ENCODE measurements around the gene CPVL. TPM values are rescaled to one million over a fixed set of nuclear protein-coding genes. Genes with fewer than 3 reads are reported as not detected.

CPVL gene
- total RNA-seq, 2 experiments from 2014 or later = not detected

DNA sequence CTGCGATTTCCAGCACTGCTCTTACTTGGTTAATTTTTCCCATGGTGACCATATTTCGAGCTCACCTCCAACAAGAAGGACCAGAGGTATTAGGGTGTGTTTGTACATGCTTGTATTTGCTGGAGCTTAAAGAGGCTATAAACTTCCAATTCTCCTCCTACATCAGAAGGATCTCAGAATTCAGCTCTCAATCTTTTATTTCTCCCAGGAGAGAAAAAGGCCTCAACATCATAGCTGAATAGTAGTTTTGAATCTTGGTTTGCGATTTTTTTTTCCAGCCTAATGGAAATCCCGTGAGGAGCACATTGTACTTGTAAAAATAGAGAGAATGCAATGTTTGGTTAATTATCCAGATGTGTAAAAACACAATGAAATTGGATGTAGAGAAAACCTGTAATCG is 69.7 kb downstream of the CPVL start:
- POLR2A ChIA-PET = interaction anchor here (0.6 to 1.3 kb wide), 2 partner anchors 10 to 786 kb away, joined by 4 to 5 read pairs; no protein-coding TSS in a partner anchor
- TF ChIP-seq CTCF (conservative IDR thresholded peaks at IDR 0.05; ENCODE audit: low read length) = no peak
- Histone ChIP-seq H3K36me3 (ENCODE audit: insufficient read depth, low read length) (no peaks in the 10 kb centered on the region), H3K79me2 (ENCODE audit: insufficient read depth, low read depth, low read length) (no peaks in the 10 kb centered on the region), H3K9me2 (ENCODE audit: insufficient read depth, low read length) (no peaks in the 10 kb centered on the region), H3K9me3 (ENCODE audit: low read length) (no peaks in the 10 kb centered on the region), H3K4me3 (ENCODE audit: low read depth, low read length, poor library complexity, severe bottlenecking) (no peak overlapping the region), H4K20me1 (ENCODE audit: insufficient read depth, low read length) (no peaks in the 10 kb centered on the region), H2AFZ (ENCODE audit: low read length) (no peak overlapping the region), H3K27ac (ENCODE audit: low read depth, low read length, poor library complexity, severe bottlenecking) (no peak overlapping the region), H3K4me2 (ENCODE audit: low read length) (no peak overlapping the region), H3K4me1 (ENCODE audit: insufficient read depth, low read length, poor library complexity, severe bottlenecking) (no peaks in the 10 kb centered on the region)
- CTCF ChIA-PET (ENCODE audit: unreplicated experiment) = no interaction called here
- no TSS peak for BruUV-seq (replicated peaks)
- DNase-seq (ENCODE audit: low spot score) = no peak
- intact Hi-C loops (cut with micrococcal nuclease; ENCODE audit: unreplicated experiment) = no loop called here

GRCh38 chr7:29075606-29076005 is 70.7 kb downstream of the CPVL start:
- Histone ChIP-seq H3K4me2 (ENCODE audit: low read length) (no peak overlapping the region), H3K27ac (ENCODE audit: low read depth, low read length, poor library complexity, severe bottlenecking) (no peak overlapping the region), H3K9me2 (ENCODE audit: insufficient read depth, low read length) (no peaks in the 10 kb centered on the region), H3K4me1 (ENCODE audit: insufficient read depth, low read length, poor library complexity, severe bottlenecking) (no peaks in the 10 kb centered on the region), H3K36me3 (ENCODE audit: insufficient read depth, low read length) (no peaks in the 10 kb centered on the region), H3K79me2 (ENCODE audit: insufficient read depth, low read depth, low read length) (no peaks in the 10 kb centered on the region), H2AFZ (ENCODE audit: low read length) (no peak overlapping the region), H4K20me1 (ENCODE audit: insufficient read depth, low read length) (no peaks in the 10 kb centered on the region), H3K4me3 (ENCODE audit: low read depth, low read length, poor library complexity, severe bottlenecking) (no peak overlapping the region), H3K9me3 (ENCODE audit: low read length) (no peaks in the 10 kb centered on the region)
- CTCF ChIA-PET (ENCODE audit: unreplicated experiment) = no interaction called here
- TF ChIP-seq EZH2phosphoT487 (IDR thresholded peaks at IDR 0.05; ENCODE audit: borderline replicate concordance, low read depth, low read length) = no peak
- TF ChIP-seq CTCF (conservative IDR thresholded peaks at IDR 0.05; ENCODE audit: low read length) = no peak
- no TSS peak for BruUV-seq (replicated peaks)
- POLR2A ChIA-PET = interaction anchor here (1.3 kb wide), 1 partner anchor 11 kb away, joined by 5 read pairs; no protein-coding TSS in a partner anchor
- no peak for DNase-seq (ENCODE audit: low spot score)
- intact Hi-C loops (cut with micrococcal nuclease; ENCODE audit: unreplicated experiment) = no loop called here

DNA sequence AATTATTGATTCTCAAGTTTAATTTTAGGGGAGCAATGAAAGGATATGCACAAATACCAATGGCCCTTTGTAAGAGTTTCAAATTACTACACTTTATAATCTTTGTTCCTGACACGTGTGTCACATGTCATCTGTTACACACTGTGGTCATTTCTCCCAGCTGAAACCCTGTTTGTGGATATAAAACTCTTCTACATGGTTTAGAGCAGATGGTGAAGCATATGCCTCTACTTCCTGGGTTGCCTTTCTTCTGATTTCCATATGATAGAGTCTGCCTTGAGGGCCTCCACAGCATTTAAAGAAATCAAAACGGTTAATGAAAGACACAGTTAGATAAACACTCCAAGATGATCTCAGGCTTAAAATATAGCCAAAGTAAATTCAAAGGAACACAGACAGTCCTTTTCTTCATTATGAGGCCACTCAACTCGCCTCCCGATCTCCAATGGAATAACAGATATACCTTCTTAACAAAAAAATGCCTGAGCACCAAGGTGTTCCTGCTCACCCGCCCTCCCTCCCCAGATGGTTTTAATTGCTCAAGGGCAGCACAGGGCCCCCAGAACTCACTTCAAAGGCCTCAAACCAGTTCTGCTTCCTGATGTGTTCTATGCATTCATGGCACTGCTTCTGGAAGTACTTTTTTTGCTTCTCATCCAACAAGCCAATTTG is 75.0 kb downstream of the CPVL start:
- ChIA-PET POLR2A (no interaction called here), CTCF (ENCODE audit: unreplicated experiment) (no interaction called here)
- TF ChIP-seq CTCF (conservative IDR thresholded peaks at IDR 0.05; ENCODE audit: low read length) (no peak), EZH2phosphoT487 (IDR thresholded peaks at IDR 0.05; ENCODE audit: borderline replicate concordance, low read depth, low read length) (no peak)
- no TSS peak for BruUV-seq (replicated peaks)
- no peaks in the 10 kb centered on the region for H3K9me2 ChIP-seq (ENCODE audit: insufficient read depth, low read length)
- H3K4me1 ChIP-seq (ENCODE audit: insufficient read depth, low read length, poor library complexity, severe bottlenecking) = no peaks in the 10 kb centered on the region
- no peaks in the 10 kb centered on the region for H3K79me2 ChIP-seq (ENCODE audit: insufficient read depth, low read depth, low read length)
- DNase-seq (ENCODE audit: low spot score) = no peak
- H3K4me2 ChIP-seq (ENCODE audit: low read length) = no peak overlapping the region
- H3K4me3 ChIP-seq (ENCODE audit: low read depth, low read length, poor library complexity, severe bottlenecking) = no peak overlapping the region
- H3K27ac ChIP-seq (ENCODE audit: low read depth, low read length, poor library complexity, severe bottlenecking) = no peak overlapping the region
- H4K20me1 ChIP-seq (ENCODE audit: insufficient read depth, low read length) = no peaks in the 10 kb centered on the region
- H2AFZ ChIP-seq (ENCODE audit: low read length) = no peak overlapping the region
- H3K9me3 ChIP-seq (ENCODE audit: low read length) = no peaks in the 10 kb centered on the region
- intact Hi-C loops (cut with micrococcal nuclease; ENCODE audit: unreplicated experiment) = no loop called here
- no peaks in the 10 kb centered on the region for H3K36me3 ChIP-seq (ENCODE audit: insufficient read depth, low read length)
